GM11168 (cell line): ENCODE measurements around the gene MSN.

Source experiments
- in situ Hi-C: fragments of 300-500 bp; cut with MboI; formaldehyde crosslinking; loops from one replicate; pipeline ENCODE4 v1.12.0; 2022; ENCODE audit warnings: low sequenced_read_pairs; ENCODE audit not compliant: unreplicated experiment

The MSN gene

GRCh38 chrX:65772842-65773241, 105.4 kb downstream of the MSN start:
- in situ Hi-C loops, result no loop called here

- in situ Hi-C loops, result no loop called here
Measured at GRCh38 chrX:65781845-65782244, 114.4 kb downstream of the MSN start.

GRCh38 chrX:65783746-65784145, 116.3 kb downstream of the MSN start:
- in situ Hi-C loops, result no loop called here
